GM11168 (cell line): ENCODE data around the gene TTC1.
"Not testable (repeated sequence)": the region's sequence is repeated elsewhere in the genome, so short reads cannot be mapped to it uniquely, and the experiment has no call there.

Experiments used
- in situ Hi-C: fragments of 300-500 bp; cut with MboI; formaldehyde crosslinking; loops from one replicate; pipeline ENCODE4 v1.12.0; 2022; ENCODE audit warnings: low sequenced_read_pairs; ENCODE audit not compliant: unreplicated experiment

Gene TTC1

GRCh38 chr5:160008877-160009590 lies at the start of gene TTC1:
TTC1 (plus strand) TSS chr5:160009139; CDS start chr5:160010529, 1,390 bp downstream.
- in situ Hi-C loops, result no loop called here

GRCh38 chr5:159961176-159962160 lies 47.5 kb upstream of the TTC1 start:
- in situ Hi-C loops, result no loop called here

GRCh38 chr5:159962214-159962613 lies 46.7 kb upstream of the TTC1 start:
- in situ Hi-C loops, result no loop called here

- in situ Hi-C loops, result no loop called here
These were observed 45.0 kb upstream of the TTC1 start for GRCh38 chr5:159963935-159964334.

- in situ Hi-C loops, result no loop called here
These were observed 43.7 kb upstream of the TTC1 start for GRCh38 chr5:159965031-159965837.

- in situ Hi-C loops, result not testable (repeated sequence)
These were observed 43.2 kb upstream of the TTC1 start for GRCh38 chr5:159965838-159966128.

- in situ Hi-C loops, result no loop called here
These were observed 39.0 kb upstream of the TTC1 start for GRCh38 chr5:159969966-159970365.

- in situ Hi-C loops, result no loop called here
These were observed 37.9 kb upstream of the TTC1 start for GRCh38 chr5:159971038-159971437.

- in situ Hi-C loops, result no loop called here
These were observed 37.4 kb upstream of the TTC1 start for GRCh38 chr5:159971514-159971913.

GRCh38 chr5:159971931-159972461 lies 36.9 kb upstream of the TTC1 start:
- in situ Hi-C loops, result no loop called here

GRCh38 chr5:159972538-159973362 lies 36.2 kb upstream of the TTC1 start:
- in situ Hi-C loops, result no loop called here

GRCh38 chr5:159975462-159976019 lies 33.4 kb upstream of the TTC1 start:
- in situ Hi-C loops, result loop anchor here (25.0 kb wide), 1 partner anchor 813 kb away; no protein-coding TSS in a partner anchor

- in situ Hi-C loops, result loop anchor here (25.0 kb wide), 1 partner anchor 815 kb away; no protein-coding TSS in a partner anchor
These were observed 32.0 kb upstream of the TTC1 start for GRCh38 chr5:159976921-159977320.

GRCh38 chr5:159978358-159978757 lies 30.6 kb upstream of the TTC1 start:
- in situ Hi-C loops, result loop anchor here (25.0 kb wide), 1 partner anchor 816 kb away; no protein-coding TSS in a partner anchor

- in situ Hi-C loops, result loop anchor here (10.0 to 25.0 kb wide), 2 partner anchors 538 to 820 kb away; no protein-coding TSS in a partner anchor
These were observed 26.3 kb upstream of the TTC1 start for GRCh38 chr5:159982421-159983173.

GRCh38 chr5:159987031-159987674 lies 21.8 kb upstream of the TTC1 start:
- in situ Hi-C loops, result loop anchor here (10.0 to 25.0 kb wide), 2 partner anchors 542 to 825 kb away; no protein-coding TSS in a partner anchor

GRCh38 chr5:159990506-159990905 lies 18.4 kb upstream of the TTC1 start:
- in situ Hi-C loops, result loop anchor here (25.0 kb wide), 1 partner anchor 828 kb away; no protein-coding TSS in a partner anchor
